HS-5 (cell line): ENCODE results near the gene DPP6.

Experiments
- DNase-seq: peaks from one replicate; pipeline ENCODE4 v3.0.0-alpha.2; 2012; ENCODE audit warnings: low read depth

DPP6 gene

DNA sequence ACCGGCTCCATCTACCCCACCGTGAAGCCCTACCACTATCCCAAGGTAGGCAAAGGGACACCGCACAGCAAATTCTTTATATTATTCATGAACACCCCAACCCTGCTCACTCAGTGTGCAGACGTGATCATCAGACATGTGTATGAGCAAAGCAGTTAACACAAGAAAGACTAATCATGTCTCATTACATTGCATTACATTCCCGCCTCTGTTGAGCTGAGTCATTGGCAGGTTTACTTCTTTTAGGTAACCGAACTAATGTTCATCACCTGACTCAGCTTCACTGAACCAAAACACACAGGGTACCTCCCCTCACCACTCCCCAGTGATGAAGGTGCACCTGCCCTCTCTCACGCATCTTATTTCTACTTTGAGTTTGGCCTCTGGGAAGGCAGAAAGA lies 717.3 kb downstream of the DPP6 start:
- no peak for DNase-seq

DNA sequence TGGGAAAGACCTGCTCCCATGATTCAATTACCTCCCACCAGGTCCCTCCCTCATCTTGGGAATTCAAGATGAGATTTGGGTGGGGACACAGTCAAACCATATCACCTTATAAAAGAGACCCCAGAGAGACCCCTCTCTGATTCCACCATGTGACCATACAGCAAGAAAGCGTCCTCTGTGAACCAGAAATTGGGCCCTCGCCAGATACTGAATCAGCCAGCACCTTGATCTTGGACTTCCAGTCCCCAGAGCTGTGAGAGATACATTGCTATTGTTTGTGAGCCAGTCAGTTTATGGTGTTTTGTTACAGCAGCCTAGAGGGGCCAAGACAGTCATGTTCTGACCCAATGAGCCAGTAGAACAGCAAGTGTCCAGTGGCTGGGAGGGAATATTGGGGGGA lies 718.2 kb downstream of the DPP6 start:
- DNase-seq = no peak

DNA sequence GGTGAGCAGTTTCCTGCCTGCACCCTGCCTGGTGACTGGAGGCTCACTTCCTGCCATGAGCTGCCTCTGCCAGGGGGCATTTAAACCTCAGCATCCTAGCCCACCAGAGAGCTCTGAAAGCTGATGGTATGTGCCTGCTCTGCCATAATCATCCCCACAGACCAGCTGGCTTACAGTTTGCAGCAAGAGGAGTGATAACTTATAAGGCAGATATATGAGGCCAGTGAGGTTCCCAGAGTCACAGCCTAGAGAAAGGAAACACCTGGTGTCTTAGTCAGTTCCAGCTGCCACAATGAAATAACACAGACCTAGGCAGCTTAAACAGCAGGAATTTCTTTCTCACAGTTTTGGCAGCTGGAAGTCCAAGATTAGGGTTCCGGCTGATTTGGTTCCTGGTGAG lies 718.8 kb downstream of the DPP6 start:
- no peak for DNase-seq

DNA sequence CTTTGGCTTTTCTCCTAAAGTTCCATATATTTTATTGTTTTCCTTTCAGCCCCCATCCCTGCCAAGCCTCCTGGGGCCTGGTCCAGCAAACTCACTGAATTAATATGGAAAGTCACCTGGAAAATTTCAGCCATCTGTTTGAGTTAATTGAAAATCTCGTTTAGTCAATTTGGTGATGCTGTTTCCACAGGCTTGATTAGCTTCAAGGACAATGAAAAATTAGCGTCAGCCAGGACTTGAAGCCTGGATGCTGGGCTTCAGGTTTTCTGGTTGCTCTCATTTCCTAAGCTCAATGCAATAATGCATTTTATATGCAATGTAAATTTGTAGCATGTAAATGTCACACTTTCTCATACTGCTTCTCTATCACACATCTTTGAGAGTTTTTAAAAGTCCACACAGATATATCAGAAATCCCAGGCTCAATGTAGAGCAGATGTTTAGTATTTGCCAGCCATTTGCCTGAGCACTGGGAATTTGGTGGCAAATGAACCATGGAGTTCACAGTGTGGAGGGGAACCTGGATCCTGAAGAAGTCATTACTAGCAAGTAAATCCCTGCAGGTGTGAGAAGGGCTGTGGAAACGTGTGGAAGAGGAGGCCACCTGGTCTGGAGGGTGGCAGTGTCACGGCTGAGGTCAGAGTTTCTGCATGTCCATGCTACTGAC lies 722.2 kb downstream of the DPP6 start:
- no peak for DNase-seq

DNA sequence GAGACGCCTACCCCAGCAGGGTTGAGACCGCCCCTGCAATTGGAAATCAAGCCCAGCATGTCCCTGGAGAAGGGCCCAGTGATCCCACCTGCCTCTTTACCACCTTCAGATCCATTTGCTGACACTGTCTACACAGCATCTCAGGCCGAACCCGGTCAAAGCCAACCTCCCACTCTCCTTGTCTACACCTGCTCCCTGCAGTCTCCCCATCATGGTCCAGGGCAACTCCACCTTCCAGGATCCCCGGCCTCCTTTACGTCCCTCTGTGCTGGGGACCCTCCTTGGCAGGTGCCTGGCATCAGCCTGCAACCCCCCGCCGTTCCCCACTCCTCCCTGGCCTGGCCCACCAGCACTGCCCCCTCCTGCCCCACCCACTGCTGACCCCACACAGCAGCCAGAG lies 723.5 kb downstream of the DPP6 start:
- no peak for DNase-seq

DNA sequence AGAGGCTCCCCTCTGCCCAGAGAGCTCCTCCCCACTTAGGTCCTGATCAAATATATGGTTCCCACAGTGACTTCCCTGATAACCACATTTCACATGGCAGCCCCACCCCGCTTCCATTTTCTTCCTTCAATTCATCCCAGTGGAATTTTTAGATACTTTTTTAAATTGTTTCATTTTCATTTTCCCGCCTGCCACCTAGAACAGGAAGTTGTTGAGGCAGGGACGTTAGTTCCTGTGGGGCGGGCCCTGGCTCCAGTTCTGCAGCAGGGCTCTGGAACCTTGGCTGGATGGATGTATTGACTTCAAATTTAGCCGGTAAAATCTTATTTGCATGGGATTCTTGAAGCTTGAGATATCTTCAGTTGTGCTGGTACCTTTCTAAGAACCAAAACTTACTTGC lies 724.2 kb downstream of the DPP6 start:
- DNase-seq = no peak

DNA sequence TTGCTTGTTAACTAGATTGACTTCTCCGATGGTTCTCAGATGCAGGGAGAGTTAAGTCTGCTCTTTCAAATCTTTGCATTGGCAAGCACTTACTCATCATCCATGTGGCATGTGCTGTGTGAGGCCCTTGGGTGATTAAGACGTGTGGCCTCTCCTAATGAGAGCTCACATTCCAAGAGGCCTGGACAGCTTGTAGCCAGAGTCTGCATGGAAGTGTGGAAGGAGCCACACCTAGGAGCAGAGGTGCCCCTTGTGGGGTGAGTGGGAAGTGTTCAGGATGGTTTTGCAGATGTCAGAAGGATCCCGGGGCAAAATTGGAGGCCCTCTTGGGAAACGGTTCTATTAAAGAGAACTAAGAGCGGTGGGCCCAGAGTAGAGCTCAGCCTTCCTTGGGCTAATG lies 724.8 kb downstream of the DPP6 start:
- DNase-seq = no peak

DNA sequence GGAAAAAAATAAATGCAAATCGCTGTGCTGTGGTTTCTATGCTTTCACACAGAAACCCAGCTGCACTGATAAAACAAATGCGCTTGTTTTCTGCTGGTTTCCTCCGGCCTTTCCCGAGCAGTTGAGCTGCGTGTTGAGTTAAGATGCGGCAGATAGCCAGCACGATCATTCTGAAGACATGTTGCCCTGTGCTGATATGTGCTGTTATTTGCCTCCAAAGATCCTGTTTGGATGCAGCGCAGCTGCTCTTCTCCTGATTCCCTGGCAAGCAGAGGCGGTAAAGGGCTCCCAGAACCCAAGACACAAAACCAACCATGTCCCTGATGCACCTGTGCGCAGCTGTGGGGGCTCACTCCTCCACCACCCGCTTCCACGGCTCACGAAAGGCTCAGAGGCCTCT lies 725.3 kb downstream of the DPP6 start:
- DNase-seq = no peak

DNA sequence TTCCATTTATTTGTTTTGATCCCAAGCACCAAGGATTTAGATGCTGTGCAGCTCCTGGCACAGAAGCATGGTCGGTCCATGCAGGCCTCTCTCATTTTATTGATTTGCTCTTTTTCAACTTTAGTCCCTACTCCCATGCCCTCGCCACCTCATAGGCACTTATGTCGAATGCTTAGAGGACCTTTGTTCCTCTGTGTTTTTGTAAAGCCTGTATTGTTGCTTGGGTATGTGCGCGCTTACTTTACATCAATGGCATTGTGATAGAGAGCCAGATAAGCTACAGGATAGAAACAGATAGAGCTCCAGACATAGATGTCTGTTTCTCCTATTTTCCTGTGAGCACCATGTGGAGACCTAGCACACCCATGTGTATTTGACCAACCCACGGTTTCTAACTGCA lies 725.7 kb downstream of the DPP6 start:
- no peak for DNase-seq

DNA sequence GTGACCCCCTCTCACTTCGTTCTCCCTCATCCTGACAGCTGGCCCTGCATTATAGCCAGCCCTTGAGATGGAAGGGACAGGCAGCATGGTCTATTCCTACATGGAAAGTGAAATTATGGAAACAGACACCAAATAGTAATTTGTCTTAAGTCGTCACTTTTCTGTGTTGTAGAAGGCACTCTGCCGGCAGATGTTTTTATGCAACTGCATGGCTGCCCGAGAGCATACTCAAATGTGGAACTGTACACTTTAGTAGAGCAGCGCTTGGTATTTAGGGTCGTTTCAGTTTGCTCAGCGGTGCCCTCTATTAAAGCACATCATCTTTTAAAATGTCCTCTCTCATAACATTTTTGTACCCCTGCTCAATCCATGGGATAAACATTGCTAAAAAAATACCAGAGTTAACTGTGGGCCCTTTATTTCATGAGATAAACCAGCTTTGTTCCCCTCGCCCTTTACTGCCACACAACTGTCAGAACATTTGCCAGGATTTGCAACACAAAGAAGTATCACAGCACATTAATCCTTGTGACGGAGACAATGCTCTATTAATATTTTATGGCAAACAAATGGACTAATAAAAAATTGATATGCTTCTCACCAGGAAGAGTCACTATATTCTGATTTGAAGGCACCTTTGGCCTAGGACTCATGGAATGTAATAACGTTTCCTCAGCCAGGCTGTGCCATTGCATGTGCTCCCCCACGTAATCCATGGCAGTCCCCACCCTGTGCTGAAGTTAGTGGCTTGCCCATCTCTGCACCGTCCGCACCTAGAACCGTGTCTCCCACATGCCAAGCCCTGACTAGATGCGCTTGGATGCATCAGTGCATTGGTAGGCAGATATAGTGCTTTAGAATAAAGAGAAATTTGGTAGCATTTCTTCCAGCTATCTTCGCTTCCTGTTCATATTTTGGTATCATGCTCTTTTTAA lies 729.4 kb downstream of the DPP6 start:
- no peak for DNase-seq

DNA sequence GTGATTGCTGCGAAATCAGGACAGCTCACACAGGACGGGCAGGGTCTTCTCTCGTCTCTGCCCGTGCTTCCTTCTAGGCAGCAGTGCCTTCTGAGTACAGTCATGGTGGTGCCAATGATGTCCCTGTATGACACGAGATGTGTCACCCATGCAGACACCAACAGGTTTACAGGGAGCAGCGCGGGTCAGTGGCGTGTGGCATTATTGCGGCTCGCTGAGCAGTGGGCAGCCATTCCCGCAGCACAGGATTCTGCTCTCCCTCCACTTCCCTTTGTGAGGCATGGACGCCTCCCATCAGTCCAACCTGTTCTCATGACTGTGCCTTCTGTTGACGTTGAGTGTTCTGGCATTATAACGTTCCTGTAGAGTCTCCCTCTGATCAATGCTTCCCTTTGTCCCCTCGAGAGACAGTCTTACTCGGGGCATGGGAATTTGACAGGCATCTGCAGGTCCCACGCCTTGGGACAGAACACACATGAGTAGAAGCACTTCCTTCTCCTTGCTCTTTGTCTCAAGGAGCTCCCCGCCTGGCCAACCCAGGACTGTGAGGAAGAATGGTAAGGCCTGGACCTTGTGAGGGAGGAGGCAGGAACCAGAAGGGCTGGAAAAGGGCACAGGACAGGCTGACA lies 731.2 kb downstream of the DPP6 start:
- DNase-seq = no peak

DNA sequence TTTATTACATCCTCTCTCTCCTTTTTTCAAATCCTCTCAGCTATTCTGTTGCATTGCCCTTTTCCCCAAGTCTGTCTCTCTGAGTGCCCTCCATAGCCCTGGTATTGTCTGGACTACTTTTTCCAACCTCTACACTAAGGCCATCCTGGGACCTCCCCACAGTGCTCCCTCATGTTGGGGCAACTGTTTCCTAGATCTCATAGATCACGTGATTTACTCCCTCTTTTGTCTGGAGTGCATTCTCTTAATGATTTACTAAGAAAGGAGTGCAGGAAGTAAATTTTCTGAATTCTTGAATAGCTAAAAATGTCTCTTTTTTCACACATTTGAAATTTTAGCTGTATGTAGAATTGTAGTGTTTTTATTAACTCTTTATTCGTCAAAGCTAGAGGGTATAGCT lies 733.7 kb downstream of the DPP6 start:
- DNase-seq = no peak

DNA sequence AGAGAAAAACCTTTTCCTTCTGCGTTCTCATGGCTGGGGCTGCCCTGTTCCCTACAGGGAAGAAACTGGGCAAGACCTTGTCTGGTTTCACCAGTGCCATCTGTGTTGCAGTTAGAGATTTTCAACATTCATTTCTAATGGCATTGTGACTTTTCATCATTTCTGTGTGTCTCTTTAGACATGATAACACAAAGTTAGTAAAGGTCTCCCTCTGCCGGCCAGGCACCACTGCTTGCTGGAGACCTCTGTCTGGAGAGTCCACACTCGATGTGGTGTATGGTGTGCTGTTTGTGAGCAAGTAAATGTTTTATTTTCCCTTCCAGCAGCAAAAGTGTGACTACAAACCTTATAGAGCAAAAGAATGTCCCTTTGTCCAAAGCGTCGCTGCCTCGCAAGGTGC lies 737.2 kb downstream of the DPP6 start:
- DNase-seq = no peak

DNA sequence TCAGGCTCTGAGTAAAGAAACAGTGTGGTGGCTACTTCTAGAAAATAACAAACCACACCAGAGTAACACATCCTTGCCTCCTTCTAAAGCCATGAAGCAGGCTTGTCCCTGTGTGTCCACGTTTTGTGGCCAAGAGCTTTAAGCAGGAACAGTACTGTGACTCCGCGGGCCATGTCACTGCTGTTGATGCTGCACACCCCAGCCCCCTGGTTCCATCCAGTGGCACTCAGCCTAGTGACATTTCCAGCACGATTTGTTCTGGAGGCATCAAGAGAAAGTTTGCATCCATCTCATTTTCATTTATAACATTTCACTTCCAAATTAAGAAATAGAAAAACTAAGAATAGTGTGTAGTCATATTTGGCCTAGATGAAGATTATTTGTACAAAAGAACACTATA lies 739.4 kb downstream of the DPP6 start:
- DNase-seq = no peak

DNA sequence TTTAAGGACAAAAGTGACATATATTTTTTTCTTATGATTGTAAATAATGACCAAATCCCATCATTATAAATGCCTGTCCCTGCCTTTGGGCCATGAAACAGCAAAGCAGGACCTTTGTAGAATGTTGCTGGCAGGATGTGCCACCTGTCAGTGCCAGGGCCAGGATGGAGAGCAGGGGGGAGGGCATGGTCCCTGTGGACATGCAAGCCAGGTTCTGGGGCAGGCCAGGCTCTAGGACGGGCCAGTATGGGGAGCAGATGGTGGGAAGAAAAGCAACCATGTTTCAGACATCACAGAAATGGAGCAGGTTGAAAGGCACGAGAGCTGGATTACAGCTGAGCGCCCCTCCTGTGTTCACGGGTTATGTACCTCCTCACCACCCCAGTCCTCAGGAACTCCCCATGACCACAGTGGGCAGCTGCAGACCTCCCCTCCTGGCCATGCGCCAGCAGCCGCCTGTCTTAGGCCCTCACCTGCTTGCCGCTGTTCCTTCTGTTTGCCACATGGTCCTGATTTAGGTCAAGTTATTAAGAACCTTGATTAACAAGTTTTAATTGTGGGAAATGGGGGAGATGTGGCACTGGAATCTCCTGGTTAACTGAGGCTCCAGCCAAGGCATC lies 740.3 kb downstream of the DPP6 start:
- DNase-seq = no peak

DNA sequence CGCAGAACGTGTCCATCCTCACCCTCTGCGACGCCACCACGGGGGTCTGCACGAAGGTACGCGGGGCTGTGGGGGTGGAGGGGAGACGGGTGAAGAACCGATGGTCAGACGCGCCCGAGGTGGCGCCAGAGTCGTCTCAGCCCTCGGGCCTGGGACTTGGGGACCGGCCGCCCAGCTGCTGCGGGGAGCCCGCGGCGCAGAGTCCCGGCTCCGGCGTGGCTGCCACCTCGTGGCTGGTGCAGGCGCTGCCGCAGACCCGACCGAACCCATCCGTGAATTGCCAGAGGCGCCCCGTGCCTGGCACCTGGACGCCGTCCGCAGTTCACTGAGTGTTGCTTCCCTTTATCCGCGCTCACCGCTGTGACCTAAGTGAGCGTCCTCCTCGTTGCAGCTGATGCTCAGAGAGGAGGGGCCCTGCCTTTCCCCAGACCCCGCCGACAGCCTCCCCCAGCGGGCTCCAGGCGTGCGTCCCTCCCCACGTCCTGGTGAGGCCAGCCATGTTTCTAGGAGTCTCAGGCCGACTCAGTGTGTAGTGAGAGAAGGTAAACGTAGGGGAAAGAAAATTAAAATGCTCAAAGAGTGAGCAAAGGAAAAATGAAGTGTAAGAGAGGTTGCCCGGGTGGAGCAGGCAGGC lies 742.1 kb downstream of the DPP6 start:
- DNase-seq = no peak

DNA sequence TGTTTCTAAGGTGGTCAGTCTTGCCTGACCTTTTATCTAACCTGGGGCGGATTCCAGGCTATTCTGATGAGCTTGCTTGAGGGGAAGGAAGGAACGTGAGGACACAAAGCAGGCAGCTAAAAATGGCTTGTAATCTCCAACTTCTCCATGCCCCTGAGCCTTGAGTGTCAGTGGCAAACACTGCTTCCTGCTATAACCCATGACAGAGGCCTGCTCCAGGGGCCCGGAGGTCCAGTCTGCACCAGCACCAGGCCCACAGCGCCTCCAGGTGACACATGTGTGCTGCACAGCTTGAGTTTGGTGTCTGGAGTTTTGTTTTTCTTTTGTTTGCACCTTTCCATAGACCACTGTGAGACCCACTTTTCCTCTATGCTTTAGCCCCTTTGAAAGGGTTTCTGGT lies 742.8 kb downstream of the DPP6 start:
- DNase-seq = no peak

DNA sequence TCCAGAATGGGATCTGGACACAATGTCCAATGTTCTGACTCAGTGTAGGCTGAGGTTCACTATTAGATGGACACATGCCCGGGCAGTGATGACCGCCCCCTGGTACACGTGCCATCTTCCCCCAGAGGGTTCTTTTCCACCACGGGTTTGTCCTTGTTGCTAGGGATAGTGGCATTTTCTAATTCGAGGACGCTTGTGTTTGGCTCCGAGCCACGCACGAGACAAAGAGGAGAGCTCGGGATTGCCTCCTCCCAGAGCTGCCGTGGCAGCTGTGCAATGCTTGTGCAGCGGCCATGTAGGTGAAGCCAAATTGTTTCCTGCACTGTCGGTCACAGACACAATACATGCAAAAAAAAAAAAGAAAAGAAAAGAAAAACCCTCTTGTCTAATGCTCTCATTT lies 743.2 kb downstream of the DPP6 start:
- no peak for DNase-seq

DNA sequence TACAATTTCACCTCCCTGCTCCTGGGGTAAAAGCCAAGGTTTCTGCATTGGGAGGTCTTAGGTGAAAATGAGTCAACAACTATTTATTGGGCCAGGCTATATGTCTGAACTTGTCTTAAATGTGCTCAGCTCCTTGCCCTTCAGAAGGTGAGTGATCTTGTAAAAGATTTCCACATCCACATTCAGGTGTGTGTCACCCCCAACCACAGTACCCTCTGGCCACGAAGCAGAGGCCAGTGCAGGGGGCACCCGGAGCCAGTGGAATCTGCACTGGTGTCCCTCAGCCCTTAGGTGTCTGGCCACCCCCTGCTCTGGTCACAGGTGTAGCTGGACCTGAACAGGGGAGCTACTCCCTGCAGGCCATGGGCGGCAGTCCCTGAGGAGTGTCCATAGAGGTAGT lies 752.3 kb downstream of the DPP6 start:
- no peak for DNase-seq

DNA sequence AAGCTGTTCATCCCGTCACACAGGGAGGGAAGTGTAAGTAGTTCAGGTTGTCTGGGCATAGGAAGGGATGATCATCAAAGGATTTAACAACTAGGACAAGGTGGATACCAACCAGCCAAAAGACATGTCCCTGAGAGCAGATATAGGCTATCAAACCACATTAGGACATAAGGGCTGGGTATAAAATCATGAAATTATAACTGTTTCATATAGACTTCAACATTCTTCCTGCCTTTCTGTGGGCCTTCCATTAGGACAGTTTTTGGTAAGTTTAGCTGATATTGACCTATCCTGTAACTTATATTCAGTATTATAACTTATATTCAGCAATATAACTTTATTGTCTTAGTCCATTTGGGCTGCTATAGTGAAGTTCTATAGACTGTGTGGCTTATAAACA lies 759.8 kb downstream of the DPP6 start:
- no peak for DNase-seq

DNA sequence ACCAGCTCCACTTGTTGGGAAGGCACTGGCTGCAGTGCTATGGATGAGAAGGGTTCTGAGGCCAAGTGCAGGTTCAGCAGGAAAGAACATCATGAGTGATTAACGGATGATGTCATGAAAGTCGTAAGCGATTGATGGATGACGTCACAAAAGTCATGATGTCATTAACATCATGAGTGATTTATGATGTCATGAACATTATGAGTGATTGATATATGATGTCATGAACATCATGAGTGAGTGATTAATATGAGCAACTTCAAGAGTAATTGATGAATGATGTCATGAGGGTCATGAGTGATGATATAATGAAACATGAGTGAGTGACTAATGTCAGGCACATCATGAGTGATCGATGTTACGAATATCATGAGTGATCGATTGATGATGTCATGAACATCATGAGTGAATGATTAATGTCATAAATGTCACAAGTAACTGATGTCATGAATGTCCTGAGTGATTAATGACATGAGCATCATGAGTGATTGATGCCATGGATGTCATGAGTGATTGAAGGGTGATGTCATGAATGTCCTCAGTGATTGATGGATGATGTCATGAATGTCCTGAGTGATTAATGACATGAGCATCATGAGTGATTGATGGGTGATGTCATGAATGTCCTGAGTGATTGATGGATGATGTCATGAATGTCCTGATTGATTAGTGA lies 765.2 kb downstream of the DPP6 start:
- no peak for DNase-seq

DNA sequence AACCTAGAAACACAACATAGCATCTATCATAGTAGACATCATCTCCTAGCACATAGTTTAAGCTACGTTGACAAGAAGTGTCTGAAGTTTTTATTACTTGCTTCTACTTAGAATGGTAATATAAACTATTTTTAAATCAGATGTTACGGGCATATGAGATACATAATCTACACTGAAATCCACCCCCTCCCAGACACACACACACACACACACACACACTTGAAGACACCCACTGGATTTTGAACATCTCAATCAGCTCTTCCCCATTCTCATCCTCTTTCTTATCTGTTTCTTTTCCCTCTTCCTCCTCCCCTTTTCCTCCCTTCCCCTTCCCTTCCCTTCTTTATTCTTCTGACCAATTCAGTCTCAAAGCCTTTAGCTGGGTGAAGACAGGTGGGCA lies 774.8 kb downstream of the DPP6 start:
- DNase-seq = no peak
